Transverse colon (tissue), 4 donors: ENCODE data around the gene LRP3. TPM values are rescaled to one million over a fixed set of nuclear protein-coding genes. Genes with fewer than 3 reads are reported as not detected.
A peak's percentile ranks its signal among the peaks of the same experiment; 100 is the strongest.

Experiments used
- DNase-seq: peaks from one replicate; pipeline ENCODE4 v3.0.0-alpha.2; 2019
- H3K27ac ChIP-seq, 4 donors: fragments of 200-600 bp; sonication (generic); 2 replicates each; pipeline ENCODE4 v1.5.1; 2016 to 2018; ENCODE audit warnings: inconsistent platforms in 4 of 4
- H3K27me3 ChIP-seq: fragments of 200-600 bp; sonication (generic); 2 replicates; pipeline ENCODE4 v1.5.1; 2017; ENCODE audit warnings: inconsistent platforms
- H3K36me3 ChIP-seq, 4 donors: fragments of 200-600 bp; sonication (generic); 2 replicates each; pipeline ENCODE4 v1.5.1; 2017 to 2019; ENCODE audit warnings: inconsistent platforms in 4 of 4
- H3K4me1 ChIP-seq, 4 donors: fragments of 200-600 bp; sonication (generic); 2 replicates each; pipeline ENCODE4 v1.5.1; 2017 to 2020; ENCODE audit warnings: inconsistent platforms in 4 of 4
- H3K4me3 ChIP-seq, 4 donors: fragments of 200-600 bp; sonication (generic); 1 replicate in 1 of 4; 2 replicates in 3 of 4; pipeline versions ENCODE4 v1.5.1 to v1.6.1; 2017 to 2019; ENCODE audit warnings: inconsistent platforms in 4 of 4
- H3K9me3 ChIP-seq, 2 donors: fragments of 200-600 bp; sonication (generic); 2 replicates each; pipeline ENCODE4 v1.5.1; 2017 to 2019; ENCODE audit warnings: inconsistent platforms in 2 of 2
- EP300 ChIP-seq: sonication (generic); formaldehyde crosslinking; IDR thresholded peaks from one replicate; pipeline ENCODE4 v1.6.1; 2017; ENCODE audit warnings: antibody characterized with exemption, low read depth
- POLR2A ChIP-seq: fragments of 450-650 bp; IDR thresholded peaks from one replicate; pipeline ENCODE4 v1.6.1; 2016; ENCODE audit warnings: antibody characterized with exemption, mild to moderate bottlenecking, moderate library complexity
- POLR2AphosphoS5 ChIP-seq, 3 donors: sonication (generic); formaldehyde crosslinking; IDR thresholded peaks; one replicate each; pipeline ENCODE4 v1.6.1; 2016; ENCODE audit warnings: antibody characterized with exemption in 3 of 3
- WGBS, 2 donors: methylation state at CpG; one replicate each; pipeline ENCODE4 v1.1.5; 2018; ENCODE audit warnings: low coverage in 1 of 2; 5-methylcytosine and 5-hydroxymethylcytosine counted together
- in situ Hi-C, 4 donors: fragments of 200-750 bp; cut with MboI; loops; one replicate each; pipeline versions ENCODE4 v1.15.0 to v1.15.1; 2017; ENCODE audit warnings: low sequenced_read_pairs in 3 of 4, low pct_ligation_motif_present in 1 of 4, low pct_unique_long_range_greater_than_20kb in 1 of 4
- intact Hi-C: fragments of 100-400 bp; cut with DNase I; formaldehyde crosslinking; loops from one replicate; pipeline ENCODE4 v1.15.1; 2023; ENCODE audit warnings: low total_unique reads
- total RNA-seq, 4 donors: library from RNA; depleted of rRNA; stranded (reverse); fragments of >200 nt; gene quantifications; one replicate each; pipeline ENCODE4 v1.1.0, GENCODE V29; 2016
- TF ChIP-seq, protein P1 (sequence below), 5 experiments: fragments of 200-600 bp in 3 of 5; fragments of 450-650 bp in 2 of 5; sonication (generic) in 3 of 5; IDR thresholded peaks; 1 replicate in 2 of 5; 2 replicates in 3 of 5; pipeline ENCODE4 v1.5.1; 2016 to 2017; ENCODE audit warnings: antibody characterized with exemption in 5 of 5, inconsistent platforms in 3 of 5, mild to moderate bottlenecking in 2 of 5, moderate library complexity in 1 of 5

Gene LRP3
- total RNA-seq, 4 donors from 2014 or later = 12.5 to 23.6 (median 17.1) TPM

DNA sequence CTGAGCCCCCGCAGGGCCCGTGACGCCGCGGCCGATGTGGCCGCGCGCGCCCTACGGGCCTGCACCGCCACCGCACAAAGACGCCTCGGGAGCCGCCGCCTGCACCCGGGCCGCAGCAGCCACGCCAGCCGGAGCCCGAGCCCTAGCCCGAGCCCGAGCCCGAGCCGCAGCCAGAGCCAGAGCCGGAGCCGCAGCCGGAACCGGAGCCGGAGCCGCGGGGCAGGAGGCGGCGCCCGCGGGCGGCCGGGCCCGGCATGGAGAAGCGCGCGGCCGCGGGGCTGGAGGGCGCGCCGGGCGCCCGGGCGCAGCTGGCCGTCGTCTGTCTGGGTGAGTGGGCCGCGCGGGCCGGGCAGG is 379 bp downstream of the LRP3 start:
- peaks cover 19% of the 10 kb centered on the region for H3K27me3 ChIP-seq
- DNase-seq = no peak
- no peaks in the 10 kb centered on the region for H3K9me3 ChIP-seq
- H3K4me3 ChIP-seq = peak overlapping the region; percentile 67 to 79 (median 70)
- WGBS, 2 donors = 1% methylated on average over 25 of the region's 57 CpGs; no CpG with 5 or more reads in 1 of the 2 donors
- TF ChIP-seq POLR2A = no peak
- TF ChIP-seq, protein P1, sequence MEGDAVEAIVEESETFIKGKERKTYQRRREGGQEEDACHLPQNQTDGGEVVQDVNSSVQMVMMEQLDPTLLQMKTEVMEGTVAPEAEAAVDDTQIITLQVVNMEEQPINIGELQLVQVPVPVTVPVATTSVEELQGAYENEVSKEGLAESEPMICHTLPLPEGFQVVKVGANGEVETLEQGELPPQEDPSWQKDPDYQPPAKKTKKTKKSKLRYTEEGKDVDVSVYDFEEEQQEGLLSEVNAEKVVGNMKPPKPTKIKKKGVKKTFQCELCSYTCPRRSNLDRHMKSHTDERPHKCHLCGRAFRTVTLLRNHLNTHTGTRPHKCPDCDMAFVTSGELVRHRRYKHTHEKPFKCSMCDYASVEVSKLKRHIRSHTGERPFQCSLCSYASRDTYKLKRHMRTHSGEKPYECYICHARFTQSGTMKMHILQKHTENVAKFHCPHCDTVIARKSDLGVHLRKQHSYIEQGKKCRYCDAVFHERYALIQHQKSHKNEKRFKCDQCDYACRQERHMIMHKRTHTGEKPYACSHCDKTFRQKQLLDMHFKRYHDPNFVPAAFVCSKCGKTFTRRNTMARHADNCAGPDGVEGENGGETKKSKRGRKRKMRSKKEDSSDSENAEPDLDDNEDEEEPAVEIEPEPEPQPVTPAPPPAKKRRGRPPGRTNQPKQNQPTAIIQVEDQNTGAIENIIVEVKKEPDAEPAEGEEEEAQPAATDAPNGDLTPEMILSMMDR (IDR thresholded peaks at IDR 0.05) = no peak
- TF ChIP-seq POLR2AphosphoS5 (IDR thresholded peaks at IDR 0.05) = no peak
- no peak for TF ChIP-seq EP300
- peaks cover 0 to 13% (median 11%) of the 10 kb centered on the region in 4 donors for H3K4me1 ChIP-seq
- no peaks in the 10 kb centered on the region for H3K36me3 ChIP-seq
- intact Hi-C loops = no loop called here
- in situ Hi-C loops = no loop called here
- peak overlapping the region; percentile 50 to 74 (median 64) for H3K27ac ChIP-seq

- TF ChIP-seq EP300 (no peak), POLR2AphosphoS5 (IDR thresholded peaks at IDR 0.05) (no peak), POLR2A (no peak)
- TF ChIP-seq, protein P1 (IDR thresholded peaks at IDR 0.05) = no peak
- intact Hi-C loops (no loop called here), in situ Hi-C loops (no loop called here)
- 9% methylated on average over 19 of the region's 49 CpGs; no CpG with 5 or more reads in 1 of the 2 donors for WGBS, 2 donors
- Histone ChIP-seq H3K27ac (peak overlapping the region; percentile 50 to 74 (median 64)), H3K9me3 (no peaks in the 10 kb centered on the region), H3K36me3 (no peaks in the 10 kb centered on the region), H3K4me1 (peaks cover 0 to 13% (median 11%) of the 10 kb centered on the region in 4 donors), H3K27me3 (peaks cover 19% of the 10 kb centered on the region), H3K4me3 (peak overlapping the region; percentile 67 to 79 (median 70))
- peak; percentile 24 for DNase-seq
Observed at GRCh38 chr19:33194886-33195644, 935 bp downstream of the LRP3 start.

- Histone ChIP-seq H3K36me3 (no peaks in the 10 kb centered on the region), H3K27me3 (peaks cover 19% of the 10 kb centered on the region), H3K4me1 (peaks cover 0 to 13% (median 11%) of the 10 kb centered on the region in 4 donors), H3K4me3 (peak overlapping the region in 2 of 4 donors; percentile 69 to 79), H3K9me3 (no peaks in the 10 kb centered on the region), H3K27ac (peak overlapping the region in 2 of 4 donors; percentile 50 to 74)
- WGBS, 2 donors = 73% methylated on average over 14 of the region's 17 CpGs; no CpG with 5 or more reads in 1 of the 2 donors
- intact Hi-C loops = no loop called here
- no peak for TF ChIP-seq POLR2AphosphoS5 (IDR thresholded peaks at IDR 0.05)
- TF ChIP-seq POLR2A = no peak
- TF ChIP-seq, protein P1 (IDR thresholded peaks at IDR 0.05) = no peak
- TF ChIP-seq EP300 = no peak
- in situ Hi-C loops = no loop called here
- DNase-seq = no peak
Observed at GRCh38 chr19:33195645-33196347, 1.7 kb downstream of the LRP3 start.

- 97% methylated on average over 10 of the region's 10 CpGs; no CpG with 5 or more reads in 1 of the 2 donors for WGBS, 2 donors
- intact Hi-C loops (no loop called here), in situ Hi-C loops (no loop called here)
- peaks cover 0 to 13% (median 11%) of the 10 kb centered on the region in 4 donors for H3K4me1 ChIP-seq
- H3K4me3 ChIP-seq = no peak overlapping the region
- H3K27me3 ChIP-seq = peaks cover 19% of the 10 kb centered on the region
- H3K9me3 ChIP-seq = no peaks in the 10 kb centered on the region
- H3K36me3 ChIP-seq = no peaks in the 10 kb centered on the region
- DNase-seq = no peak
- TF ChIP-seq POLR2A (no peak), EP300 (no peak), POLR2AphosphoS5 (IDR thresholded peaks at IDR 0.05) (no peak)
- TF ChIP-seq, protein P1 (IDR thresholded peaks at IDR 0.05) = no peak
- H3K27ac ChIP-seq = no peak overlapping the region
Observed at GRCh38 chr19:33196446-33197193, 2.5 kb downstream of the LRP3 start.
